SK-N-SH treated with all-trans-retinoic acid at 6 μM for 48 hours (cell line): ENCODE results near the gene SMIM26.

Experiments used
- ARNTL ChIP-seq: fragments of 450-650 bp; formaldehyde crosslinking; IDR thresholded peaks from 2 replicates; pipeline ENCODE4 v1.5.0; 2020; ENCODE audit warnings: low read depth, mild to moderate bottlenecking, moderate library complexity, borderline replicate concordance
- CREB5 ChIP-seq: fragments of 250-450 bp; sonication (Bioruptor Pico); IDR thresholded peaks from 2 replicates; pipeline ENCODE4 v1.5.1; 2020; ENCODE audit warnings: low read depth, mild to moderate bottlenecking, moderate library complexity
- ESRRG ChIP-seq: fragments of 250-450 bp; sonication (Bioruptor Pico); IDR thresholded peaks from 2 replicates; pipeline ENCODE4 v1.6.1; 2021; ENCODE audit warnings: mild to moderate bottlenecking
- GLIS3 ChIP-seq: fragments of 250-450 bp; sonication (Bioruptor Pico); IDR thresholded peaks from 2 replicates; pipeline ENCODE4 v1.5.0; 2020; ENCODE audit warnings: mild to moderate bottlenecking, moderate library complexity
- ISL1 ChIP-seq: fragments of 250-450 bp; sonication (Bioruptor Pico); IDR thresholded peaks from 2 replicates; pipeline ENCODE4 v2.1.2; 2022; ENCODE audit warnings: mild to moderate bottlenecking, moderate library complexity
- OSR1 ChIP-seq: fragments of 250-450 bp; sonication (Bioruptor Pico); IDR thresholded peaks from 2 replicates; pipeline ENCODE4 v1.8.0; 2022; ENCODE audit warnings: moderate library complexity, mild to moderate bottlenecking, inconsistent platforms
- PATZ1 ChIP-seq: fragments of 250-450 bp; sonication (Bioruptor Pico); IDR thresholded peaks from 2 replicates; pipeline ENCODE4 v1.8.0; 2020; ENCODE audit warnings: mild to moderate bottlenecking, moderate library complexity, borderline replicate concordance
- TOX ChIP-seq: fragments of 250-450 bp; sonication (Bioruptor Pico); IDR thresholded peaks from 2 replicates; pipeline ENCODE4 v1.8.0; 2021; ENCODE audit warnings: mild to moderate bottlenecking, moderate library complexity, borderline replicate concordance
- ZC3H10 ChIP-seq: fragments of 250-450 bp; sonication (Bioruptor Pico); IDR thresholded peaks from 2 replicates; pipeline ENCODE4 v1.5.1; 2021; ENCODE audit warnings: mild to moderate bottlenecking, moderate library complexity
- ZFP3 ChIP-seq: fragments of 250-450 bp; sonication (Bioruptor Pico); IDR thresholded peaks from 2 replicates; pipeline ENCODE4 v1.5.0; 2020; ENCODE audit warnings: mild to moderate bottlenecking, moderate library complexity
- ZFP30 ChIP-seq: fragments of 450-650 bp; formaldehyde crosslinking; IDR thresholded peaks from 2 replicates; pipeline ENCODE4 v1.5.0; 2022; ENCODE audit warnings: mild to moderate bottlenecking, moderate library complexity
- ZNF565 ChIP-seq: fragments of 450-650 bp; formaldehyde crosslinking; conservative IDR thresholded peaks from 2 replicates; pipeline ENCODE4 v1.5.0; 2020; ENCODE audit warnings: low read depth, mild to moderate bottlenecking, moderate library complexity
- ZNF8 ChIP-seq: fragments of 450-650 bp; formaldehyde crosslinking; IDR thresholded peaks from 2 replicates; pipeline ENCODE4 v1.5.0; 2020; ENCODE audit warnings: mild to moderate bottlenecking, moderate library complexity

DNA sequence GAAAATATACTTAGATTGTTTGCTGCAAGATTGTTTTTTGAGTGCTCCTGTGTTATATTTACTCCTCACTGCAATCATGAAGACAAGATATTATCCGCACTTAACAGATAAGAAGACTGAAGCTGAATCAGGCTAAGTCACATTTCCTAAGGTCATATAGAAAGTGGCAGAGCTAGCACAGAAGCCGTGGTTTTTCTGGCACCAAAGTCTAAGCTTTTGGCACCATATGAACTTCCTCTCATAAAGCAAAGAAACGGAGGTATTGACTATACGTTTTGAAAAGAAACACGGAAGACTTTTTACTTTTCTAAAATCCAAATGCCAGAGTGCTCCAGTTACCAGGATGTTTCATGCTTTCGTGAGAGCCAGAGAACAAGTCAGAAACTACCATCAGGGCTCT is 11.3 kb downstream of the SMIM26 start:
- no peak for TF ChIP-seq ZNF8 (CRISPR knock-in tag)
- no peak for TF ChIP-seq ZFP3 (CRISPR knock-in tag)
- TF ChIP-seq ZC3H10 (CRISPR knock-in tag): no peak
- TF ChIP-seq OSR1 (CRISPR knock-in tag): no peak
- TF ChIP-seq ZFP30 (CRISPR knock-in tag): no peak
- TF ChIP-seq CREB5 (CRISPR knock-in tag): no peak
- TF ChIP-seq PATZ1 (CRISPR knock-in tag): no peak
- TF ChIP-seq ISL1: no peak
- TF ChIP-seq GLIS3 (CRISPR knock-in tag): no peak
- no peak for TF ChIP-seq ARNTL (CRISPR knock-in tag)
- no peak for TF ChIP-seq TOX
- no peak for TF ChIP-seq ESRRG
- TF ChIP-seq ZNF565 (CRISPR knock-in tag): no peak
